T-helper 2 cell treated with Interferon-gamma antibody and Interleukin-4, amounts not matched to agents 100 ng/mL and 5 ng/mL, for 36 hours (primary cell): Measurements from ENCODE around the gene TRIO. TPM values are rescaled to one million over a fixed set of nuclear protein-coding genes. Genes with fewer than 3 reads are reported as not detected.

ENCODE experiments used
- intact Hi-C: fragments of 100-400 bp; cut with micrococcal nuclease; formaldehyde crosslinking; loops from one replicate; pipeline ENCODE4 v1.15.1; 2023
- total RNA-seq: library from RNA; stranded (reverse); gene quantifications from 2 replicates; pipeline ENCODE4 v1.2.3, GENCODE V29; 2022

Gene TRIO
- total RNA-seq, 1 donor from 2014 or later: 17.2 TPM

GRCh38 chr5:14260637-14261036 lies 117.5 kb downstream of the TRIO start:
- intact Hi-C loops: loop anchor here (5.0 kb wide), 1 partner anchor 118 kb away; the partner anchor contains the start of gene TRIO

- intact Hi-C loops: loop anchor here (5.0 kb wide), 1 partner anchor 119 kb away; the partner anchor contains the start of gene TRIO
Measured at GRCh38 chr5:14261235-14261634, 118.1 kb downstream of the TRIO start.

GRCh38 chr5:14261856-14262611 lies 118.9 kb downstream of the TRIO start:
- intact Hi-C loops: loop anchor here (5.0 kb wide), 1 partner anchor 120 kb away; the partner anchor contains the start of gene TRIO

GRCh38 chr5:14263113-14263512 lies 120.0 kb downstream of the TRIO start:
- intact Hi-C loops: loop anchor here (5.0 kb wide), 1 partner anchor 121 kb away; the partner anchor contains the start of gene TRIO

GRCh38 chr5:14263699-14264098 lies 120.6 kb downstream of the TRIO start:
- intact Hi-C loops: loop anchor here (5.0 kb wide), 1 partner anchor 121 kb away; the partner anchor contains the start of gene TRIO

GRCh38 chr5:14264605-14265316 lies 121.6 kb downstream of the TRIO start:
- intact Hi-C loops: loop anchor here (5.0 kb wide), 1 partner anchor 122 kb away; the partner anchor contains the start of gene TRIO

- intact Hi-C loops: no loop called here
Measured at GRCh38 chr5:14265570-14265969, 122.4 kb downstream of the TRIO start.

- intact Hi-C loops: no loop called here
Measured at GRCh38 chr5:14266171-14266570, 123.0 kb downstream of the TRIO start.

- intact Hi-C loops: no loop called here
Measured at GRCh38 chr5:14266686-14267085, 123.5 kb downstream of the TRIO start.

- intact Hi-C loops: no loop called here
Measured at GRCh38 chr5:14267166-14267838, 124.2 kb downstream of the TRIO start.

GRCh38 chr5:14267991-14268708 lies 125.0 kb downstream of the TRIO start:
- intact Hi-C loops: no loop called here

- intact Hi-C loops: no loop called here
Measured at GRCh38 chr5:14268738-14269137, 125.6 kb downstream of the TRIO start.

GRCh38 chr5:14269395-14269794 lies 126.3 kb downstream of the TRIO start:
- intact Hi-C loops: no loop called here

- intact Hi-C loops: loop anchor here (1.0 kb wide), 1 partner anchor 282 kb away; no protein-coding TSS in a partner anchor
Measured at GRCh38 chr5:14270209-14270702, 127.1 kb downstream of the TRIO start.

- intact Hi-C loops: no loop called here
Measured at GRCh38 chr5:14272548-14273205, 129.5 kb downstream of the TRIO start.

GRCh38 chr5:14273207-14273767 lies 130.1 kb downstream of the TRIO start:
- intact Hi-C loops: no loop called here

GRCh38 chr5:14276380-14276779 lies 133.2 kb downstream of the TRIO start:
- intact Hi-C loops: no loop called here

GRCh38 chr5:14277385-14278320 lies 134.5 kb downstream of the TRIO start:
- intact Hi-C loops: no loop called here
